Calu3 (cell line): ENCODE results near the gene LRCOL1. TPM values are rescaled to one million over a fixed set of nuclear protein-coding genes. Genes with fewer than 3 reads are reported as not detected.

Experiments
- BruUV-seq: library from RNA; stranded (reverse); fragments of 400-500 nt; replicated peaks from 2 replicates; lab custom pipeline; 2021; lab: Mats Ljungman, UMichigan
- CTCF ChIA-PET: fragments of 300-600 bp; sonication (Branson Sonifier 250); formaldehyde crosslinking; loops from one replicate; lab custom pipeline; 2022; ENCODE audit warnings: antibody characterized with exemption; lab: Charles Lee
- DNase-seq: peaks from one replicate; pipeline ENCODE4 v3.0.0; 2022
- H3K27ac Mint-ChIP-seq: one replicate; pipeline ENCODE4 v1.8.0; 2022; ENCODE audit warnings: mixed read lengths; ENCODE audit not compliant: unreplicated experiment
- H3K27me3 Mint-ChIP-seq: one replicate; pipeline ENCODE4 v1.8.0; 2022; ENCODE audit warnings: mixed read lengths; ENCODE audit not compliant: unreplicated experiment
- H3K36me3 Mint-ChIP-seq: one replicate; pipeline ENCODE4 v1.8.0; 2022; ENCODE audit warnings: mild to moderate bottlenecking, moderate library complexity, mixed read lengths; ENCODE audit not compliant: insufficient read depth, unreplicated experiment
- H3K4me1 Mint-ChIP-seq: one replicate; pipeline ENCODE4 v1.8.0; 2022; ENCODE audit warnings: mild to moderate bottlenecking, low read depth, mixed read lengths; ENCODE audit not compliant: unreplicated experiment
- H3K4me3 Mint-ChIP-seq: one replicate; pipeline ENCODE4 v1.8.0; 2022; ENCODE audit warnings: mild to moderate bottlenecking, low read depth, moderate library complexity, mixed read lengths; ENCODE audit not compliant: unreplicated experiment
- H3K9me3 Mint-ChIP-seq: one replicate; pipeline ENCODE4 v1.8.0; 2022; ENCODE audit warnings: low read depth, mixed read lengths; ENCODE audit not compliant: unreplicated experiment
- CTCF ChIP-seq: fragments of 200-600 bp; IDR thresholded peaks from one replicate; pipeline ENCODE4 v1.8.0; 2022; ENCODE audit warnings: antibody characterized with exemption; ENCODE audit not compliant: unreplicated experiment
- intact Hi-C: fragments of 100-400 bp; cut with micrococcal nuclease; formaldehyde crosslinking; loops from one replicate; pipeline ENCODE4 v1.10.0; 2022; ENCODE audit not compliant: unreplicated experiment
- total RNA-seq: library from RNA; stranded (reverse); gene quantifications from 2 replicates; pipeline ENCODE4 v1.2.3, GENCODE V29; 2022

LRCOL1 gene
- total RNA-seq, 1 experiment from 2014 or later: not detected

GRCh38 chr12:132588319-132588718 lies 22.1 kb downstream of the LRCOL1 start:
- H3K4me3 Mint-ChIP-seq: no peak overlapping the region
- H3K36me3 Mint-ChIP-seq: peaks cover 11% of the 10 kb centered on the region
- no TSS peak for BruUV-seq
- DNase-seq: no peak
- intact Hi-C loops: no loop called here
- no peak for TF ChIP-seq CTCF
- H3K9me3 Mint-ChIP-seq: no peaks in the 10 kb centered on the region
- no peak overlapping the region for H3K27ac Mint-ChIP-seq
- H3K4me1 Mint-ChIP-seq: peaks cover under 1% of the 10 kb centered on the region
- CTCF ChIA-PET: no interaction called here
- H3K27me3 Mint-ChIP-seq: peaks cover 47% of the 10 kb centered on the region

GRCh38 chr12:132587781-132588180 lies 22.6 kb downstream of the LRCOL1 start:
- H3K27ac Mint-ChIP-seq: no peak overlapping the region
- no peaks in the 10 kb centered on the region for H3K4me1 Mint-ChIP-seq
- peaks cover 11% of the 10 kb centered on the region for H3K36me3 Mint-ChIP-seq
- TF ChIP-seq CTCF: no peak
- BruUV-seq: no TSS peak
- H3K4me3 Mint-ChIP-seq: no peak overlapping the region
- no peak for DNase-seq
- peaks cover 41% of the 10 kb centered on the region for H3K27me3 Mint-ChIP-seq
- intact Hi-C loops: no loop called here
- CTCF ChIA-PET: no interaction called here
- H3K9me3 Mint-ChIP-seq: no peaks in the 10 kb centered on the region

GRCh38 chr12:132586929-132587328 lies 23.5 kb downstream of the LRCOL1 start:
- intact Hi-C loops: no loop called here

GRCh38 chr12:132585177-132585576 lies 25.2 kb downstream of the LRCOL1 start:
- no peak for DNase-seq
- BruUV-seq: no TSS peak
- Mint-ChIP-seq H3K9me3 (no peaks in the 10 kb centered on the region), H3K4me1 (no peaks in the 10 kb centered on the region), H3K27ac (no peak overlapping the region), H3K27me3 (peaks cover 21% of the 10 kb centered on the region), H3K36me3 (peaks cover 19% of the 10 kb centered on the region), H3K4me3 (no peak overlapping the region)
- TF ChIP-seq CTCF: no peak
- intact Hi-C loops: no loop called here
- CTCF ChIA-PET: no interaction called here

More at GRCh38 chr12:132586929-132587328, 23.5 kb downstream of the LRCOL1 start:
- no peak for DNase-seq
- TF ChIP-seq CTCF: no peak
- peaks cover 11% of the 10 kb centered on the region for H3K36me3 Mint-ChIP-seq
- H3K27me3 Mint-ChIP-seq: peaks cover 33% of the 10 kb centered on the region
- H3K4me1 Mint-ChIP-seq: no peaks in the 10 kb centered on the region
- no peak overlapping the region for H3K4me3 Mint-ChIP-seq
- H3K27ac Mint-ChIP-seq: no peak overlapping the region
- BruUV-seq: no TSS peak
- H3K9me3 Mint-ChIP-seq: no peaks in the 10 kb centered on the region
- CTCF ChIA-PET: interaction anchor here (0.6 kb wide), 1 partner anchor 240 kb away, joined by 4 read pairs; no protein-coding TSS in a partner anchor
